GM18867 (cell line): Measurements from ENCODE around the gene KCTD5.
"Not testable (repeated sequence)": the region's sequence is repeated elsewhere in the genome, so short reads cannot be mapped to it uniquely, and the experiment has no call there.

Source experiments
- ATAC-seq: cut with Tn5 transposase; IDR thresholded peaks from one replicate; pipeline ENCODE4 v1.9.1; 2021; ENCODE audit warnings: mild to moderate bottlenecking, moderate library complexity; ENCODE audit not compliant: unreplicated experiment

KCTD5 gene

DNA sequence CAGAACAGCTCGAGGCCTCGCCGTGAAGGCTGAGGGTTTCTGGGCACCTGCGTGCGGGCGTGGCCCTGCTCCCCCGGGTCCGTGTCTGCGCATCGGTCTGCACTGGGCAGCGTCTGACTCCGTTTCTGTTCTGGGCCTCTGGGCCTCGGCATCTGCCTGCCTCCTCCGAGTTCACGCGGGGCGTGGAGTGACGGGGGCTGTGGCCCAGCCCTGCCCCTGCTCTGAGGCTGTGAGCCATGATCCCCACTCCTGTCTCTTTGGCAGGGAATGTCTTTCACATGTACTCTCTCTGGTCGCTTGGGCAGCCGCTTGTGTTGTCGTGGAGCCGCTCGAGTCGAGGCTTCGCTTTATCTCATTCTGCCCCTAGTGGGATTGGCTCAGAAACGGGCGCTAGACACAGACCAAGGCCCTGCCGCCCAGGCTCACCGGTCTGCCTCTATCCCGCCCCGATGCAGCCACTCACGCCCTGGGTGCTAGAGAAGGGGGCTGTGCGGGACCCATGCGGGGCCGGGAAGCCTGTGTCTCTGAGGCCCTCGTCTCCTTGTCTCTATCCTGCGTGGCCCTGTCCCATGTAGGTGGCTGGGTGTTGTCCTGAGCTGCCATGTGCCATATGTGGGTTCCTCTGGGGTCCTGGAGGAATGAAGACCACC lies 14.4 kb downstream of the KCTD5 start:
- not testable (repeated sequence) for ATAC-seq

DNA sequence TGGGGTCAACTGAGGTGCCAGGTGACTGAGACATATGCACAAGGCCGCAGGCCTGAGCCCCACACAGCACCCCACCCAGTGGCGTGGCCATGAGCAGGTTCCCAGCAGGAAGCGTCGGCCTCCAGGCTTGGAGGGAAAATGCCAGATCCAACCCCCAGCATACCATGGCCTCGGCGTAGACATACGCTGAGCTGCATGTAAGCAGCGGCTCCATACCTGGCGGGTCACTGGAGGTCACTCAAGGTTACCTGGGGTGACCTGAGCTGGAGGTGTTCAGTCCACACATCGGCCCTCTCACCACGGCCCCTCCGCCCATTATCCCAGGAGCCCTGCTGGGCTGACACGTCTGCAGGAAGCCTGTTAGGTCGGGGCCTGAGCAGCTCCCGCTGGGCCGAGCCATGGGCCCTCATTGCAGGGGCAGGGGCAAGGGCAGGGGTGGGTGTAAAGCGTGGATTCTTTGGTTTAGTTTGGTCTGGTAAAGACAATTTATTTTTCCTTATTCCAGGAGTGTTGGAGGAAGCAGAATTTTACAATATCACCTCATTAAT lies 15.2 kb downstream of the KCTD5 start:
- no peak for ATAC-seq

DNA sequence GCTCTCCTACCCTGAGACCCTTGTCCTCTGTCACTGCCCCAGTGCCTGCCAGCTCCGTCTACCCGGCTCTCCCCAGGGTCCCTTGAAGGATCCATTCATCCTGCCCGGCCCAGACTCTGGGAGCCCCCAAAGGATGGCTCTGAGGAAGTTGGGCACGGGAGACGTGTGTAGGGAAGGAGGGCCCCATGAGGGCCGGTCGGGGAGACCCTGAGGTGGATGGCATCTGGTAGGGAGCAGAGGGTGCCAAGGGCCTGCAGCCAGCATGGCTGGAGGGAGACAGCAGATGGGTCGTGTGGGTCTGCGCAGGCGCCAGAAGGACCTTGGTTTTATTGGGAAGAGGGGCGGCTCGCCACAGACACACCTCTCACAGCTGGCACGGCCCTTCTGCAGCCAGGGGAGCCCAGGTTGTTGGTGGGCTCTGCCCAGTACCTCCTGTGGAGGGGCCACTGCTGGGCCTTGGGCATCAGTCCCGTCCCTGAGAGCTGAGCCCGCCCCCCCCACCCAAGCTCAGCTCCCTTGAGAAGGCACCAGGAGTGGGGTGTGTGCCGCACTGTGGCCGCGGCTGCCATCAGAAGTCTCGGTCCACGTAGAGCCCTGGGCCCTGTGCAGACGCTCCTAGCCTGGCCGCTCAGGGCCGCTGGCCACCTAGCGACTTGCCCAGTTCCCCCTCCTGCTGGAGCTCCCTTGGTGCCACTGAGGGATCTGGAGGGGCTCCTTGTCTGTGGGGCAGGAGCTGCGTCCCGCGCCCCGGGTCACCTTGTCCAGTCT lies 16.0 kb downstream of the KCTD5 start:
- no peak for ATAC-seq

DNA sequence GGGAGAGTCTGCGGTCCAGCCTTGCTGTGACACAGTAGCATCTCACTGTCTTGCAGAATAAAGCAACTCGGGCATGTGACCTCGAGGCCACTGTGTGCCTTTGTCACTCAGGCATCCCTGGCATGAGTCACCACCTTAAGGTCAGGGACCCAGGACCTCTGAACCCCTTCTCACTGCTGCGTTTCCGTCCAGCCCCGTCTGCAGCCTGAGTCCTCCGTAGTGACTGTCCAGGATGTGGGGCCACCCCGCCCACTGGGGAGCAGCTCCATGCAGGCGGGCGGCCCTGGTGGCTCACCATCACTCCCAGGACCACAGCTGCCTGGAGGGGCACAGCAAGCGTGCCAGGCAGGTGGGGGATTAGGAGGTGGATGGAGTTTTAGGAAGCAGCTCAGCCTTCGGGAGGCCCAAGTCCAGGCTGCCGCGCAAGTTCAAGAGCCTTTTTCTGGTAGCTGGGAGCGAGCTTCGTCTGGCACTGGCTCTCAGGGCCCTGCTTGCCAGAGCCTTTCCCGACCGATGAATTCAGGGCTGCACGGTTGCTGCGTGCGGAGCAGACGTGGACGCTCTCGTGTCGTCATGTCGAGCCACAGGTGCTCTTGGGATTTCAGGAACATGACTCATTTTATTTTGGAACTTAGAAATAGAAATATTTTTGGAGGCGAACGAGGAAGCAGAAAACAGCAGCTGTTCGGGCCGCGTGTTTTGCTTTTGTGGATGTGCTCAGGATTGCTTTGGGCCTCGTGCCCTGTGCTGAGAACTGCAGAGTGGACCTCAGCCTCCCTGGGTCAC lies 16.8 kb downstream of the KCTD5 start:
- no peak for ATAC-seq

DNA sequence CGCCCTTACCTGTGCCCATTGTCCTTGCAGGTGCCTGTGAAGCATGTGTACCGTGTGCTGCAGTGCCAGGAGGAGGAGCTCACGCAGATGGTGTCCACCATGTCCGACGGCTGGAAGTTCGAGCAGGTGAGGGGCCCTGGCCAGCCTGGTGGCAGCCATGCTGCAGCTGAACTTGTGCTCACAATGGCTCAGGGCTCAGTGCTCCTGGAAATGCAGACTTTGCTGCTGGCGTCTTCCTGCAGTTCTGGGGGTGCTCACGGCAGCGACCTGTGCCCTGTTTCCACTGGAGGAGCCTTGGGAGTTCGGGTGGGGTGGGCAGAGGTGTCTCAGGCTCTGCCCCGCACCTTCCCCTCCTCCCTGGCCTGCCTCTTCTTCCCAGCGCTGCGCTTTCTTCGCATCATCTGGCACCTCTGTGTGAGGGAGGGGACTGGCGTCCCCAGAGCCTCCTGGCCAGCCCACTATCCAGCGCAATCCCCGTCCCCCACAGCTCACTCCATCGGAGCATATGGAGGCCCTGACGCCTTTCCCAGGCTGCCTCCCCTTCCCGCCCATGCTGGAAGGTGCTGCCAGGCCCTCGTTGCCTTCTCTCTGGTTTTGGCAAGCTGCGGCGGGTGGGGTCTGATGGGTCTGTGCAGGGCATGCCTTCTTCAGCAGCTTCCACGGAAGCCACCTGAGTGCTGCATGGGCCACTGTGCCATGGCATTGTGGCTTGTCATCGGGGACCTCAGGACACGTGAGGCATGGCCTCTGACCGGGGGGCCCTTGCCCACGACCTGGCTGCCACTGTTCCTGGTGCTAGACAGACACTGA lies 17.7 kb downstream of the KCTD5 start:
- no peak for ATAC-seq

DNA sequence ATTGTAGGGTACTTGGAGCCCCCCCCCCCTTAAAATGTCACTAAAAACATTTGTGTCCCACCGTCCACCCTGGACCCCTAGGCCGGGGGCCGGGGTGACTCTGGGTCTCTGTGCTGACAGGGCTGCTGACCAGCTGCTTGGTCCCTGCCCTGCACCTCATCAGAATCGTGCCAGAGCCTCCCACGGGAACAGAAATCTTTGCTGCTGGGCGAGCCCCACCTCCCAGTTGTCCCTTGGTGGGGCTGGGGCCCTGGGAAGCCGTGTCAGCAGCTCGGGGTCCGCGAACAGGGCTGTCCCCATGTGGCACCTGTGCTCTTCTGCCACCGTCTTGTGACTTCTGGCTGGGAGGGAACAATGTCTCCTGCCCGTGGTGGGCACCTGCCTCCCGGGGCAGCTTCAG lies 18.5 kb downstream of the KCTD5 start:
- no peak for ATAC-seq

DNA sequence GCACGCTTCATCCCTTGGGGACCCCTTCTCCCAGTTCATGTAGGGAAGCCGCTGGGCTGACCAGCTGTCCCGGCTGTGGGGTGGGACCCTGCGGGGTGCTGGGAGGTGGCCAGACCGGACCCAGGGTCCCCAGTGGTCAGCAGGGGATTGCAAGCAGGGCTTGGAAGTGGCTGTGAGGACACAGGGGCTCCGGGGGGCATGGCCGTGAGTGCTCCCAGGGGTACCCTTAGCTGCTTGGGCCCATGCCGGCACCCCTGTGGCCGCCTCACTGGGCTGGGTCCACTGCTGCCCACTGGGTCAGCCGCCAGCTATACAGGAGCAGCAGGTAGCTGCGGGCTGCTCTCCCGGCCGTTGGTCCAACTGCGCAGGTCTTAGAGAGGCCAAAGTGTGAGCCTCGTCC lies 18.9 kb downstream of the KCTD5 start:
- ATAC-seq: no peak

DNA sequence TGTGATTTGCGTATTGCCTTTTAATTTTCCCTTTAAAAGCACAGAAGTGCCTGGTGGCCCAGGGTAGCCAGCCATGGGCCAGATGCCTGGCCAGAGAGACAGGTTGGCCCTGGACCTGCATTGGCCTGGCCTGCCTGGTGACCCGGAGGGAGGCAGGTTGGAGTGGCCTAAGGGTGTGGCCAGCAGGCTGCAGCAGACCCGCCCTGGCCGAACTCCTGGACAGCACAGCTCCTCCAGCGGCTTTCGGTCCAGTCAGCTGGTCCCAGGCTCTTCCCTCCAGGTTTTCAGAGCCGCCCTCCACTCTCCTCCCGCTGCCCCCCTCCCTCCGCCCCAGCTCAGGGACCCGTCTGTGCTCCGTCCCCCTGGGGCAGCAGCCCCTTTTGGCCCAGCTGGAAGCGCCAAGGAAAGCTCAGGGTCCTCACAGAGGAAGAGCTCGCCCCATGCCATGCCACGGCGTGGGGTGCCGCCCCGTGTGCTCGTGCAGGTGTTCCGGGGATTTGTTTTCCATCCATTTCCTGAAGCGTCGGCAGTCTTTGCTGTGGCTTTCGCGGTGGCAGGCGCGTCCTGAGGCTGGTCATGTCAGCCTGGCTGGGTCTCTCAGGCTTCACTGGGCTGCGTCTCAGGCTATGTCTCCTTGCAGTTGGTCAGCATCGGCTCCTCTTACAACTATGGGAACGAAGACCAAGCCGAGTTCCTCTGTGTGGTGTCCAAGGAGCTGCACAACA lies 19.6 kb downstream of the KCTD5 start:
- no peak for ATAC-seq

DNA sequence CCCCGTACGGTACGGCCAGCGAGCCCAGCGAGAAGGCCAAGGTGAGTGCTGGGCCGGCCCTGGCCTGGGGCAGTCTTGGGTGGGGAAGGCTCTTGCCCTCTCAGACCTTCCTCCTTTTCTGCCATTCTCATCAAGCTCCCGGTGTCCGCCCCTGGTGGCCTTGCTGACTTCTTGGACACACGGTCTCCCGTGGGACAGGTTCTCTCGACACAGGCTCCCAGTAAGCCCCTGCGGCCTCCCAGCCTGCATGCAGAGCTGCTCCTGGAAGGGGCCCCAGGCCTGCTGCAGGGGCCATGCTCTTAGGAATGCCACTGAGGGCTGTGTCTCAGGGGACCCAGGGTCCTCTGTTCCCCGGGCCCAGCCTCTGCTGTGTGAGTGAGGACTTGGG lies 20.1 kb downstream of the KCTD5 start:
- no peak for ATAC-seq

DNA sequence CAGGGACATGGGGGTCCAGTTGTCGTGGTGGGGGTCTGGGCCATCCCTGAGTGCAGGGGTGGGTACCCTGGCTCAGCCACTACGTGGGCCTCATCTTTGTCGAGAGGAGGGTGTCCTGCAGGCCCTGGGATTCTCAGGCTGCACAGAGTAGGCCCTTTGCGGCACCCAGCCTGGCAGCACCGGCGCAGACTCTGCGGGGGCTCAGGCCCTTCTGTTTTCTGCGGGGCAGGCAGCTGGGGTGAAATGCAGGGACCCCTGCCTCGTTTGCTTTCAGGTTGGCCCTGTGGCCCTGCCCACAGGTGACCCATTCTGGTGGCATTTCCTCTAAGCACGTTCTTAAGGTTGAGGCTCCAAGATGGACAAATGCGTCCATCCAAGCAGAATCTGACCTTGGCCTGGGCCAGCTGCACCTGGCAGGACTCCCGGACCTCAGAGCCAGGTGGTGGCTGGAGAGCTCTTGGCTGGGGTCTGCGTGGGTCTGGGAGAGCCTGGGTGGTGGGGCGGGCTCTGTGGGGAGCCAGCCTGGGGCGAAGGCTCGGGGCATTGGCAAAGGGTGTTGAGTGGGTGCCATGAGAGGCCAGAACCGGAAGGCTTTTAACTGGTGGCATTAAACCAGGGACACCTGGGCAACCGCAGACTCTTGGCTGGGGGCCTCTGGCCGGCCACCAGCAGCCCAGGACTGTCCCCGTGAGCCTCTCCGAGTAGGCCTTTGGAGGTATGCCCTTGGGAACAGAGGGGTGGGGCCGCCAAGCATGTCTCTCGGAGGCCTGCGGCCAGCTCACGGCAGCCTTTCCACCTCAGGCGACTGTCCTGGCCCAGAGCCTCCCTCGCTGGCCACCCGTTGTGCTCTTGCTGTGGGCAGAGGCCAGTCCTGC lies 20.8 kb downstream of the KCTD5 start:
- no peak for ATAC-seq

DNA sequence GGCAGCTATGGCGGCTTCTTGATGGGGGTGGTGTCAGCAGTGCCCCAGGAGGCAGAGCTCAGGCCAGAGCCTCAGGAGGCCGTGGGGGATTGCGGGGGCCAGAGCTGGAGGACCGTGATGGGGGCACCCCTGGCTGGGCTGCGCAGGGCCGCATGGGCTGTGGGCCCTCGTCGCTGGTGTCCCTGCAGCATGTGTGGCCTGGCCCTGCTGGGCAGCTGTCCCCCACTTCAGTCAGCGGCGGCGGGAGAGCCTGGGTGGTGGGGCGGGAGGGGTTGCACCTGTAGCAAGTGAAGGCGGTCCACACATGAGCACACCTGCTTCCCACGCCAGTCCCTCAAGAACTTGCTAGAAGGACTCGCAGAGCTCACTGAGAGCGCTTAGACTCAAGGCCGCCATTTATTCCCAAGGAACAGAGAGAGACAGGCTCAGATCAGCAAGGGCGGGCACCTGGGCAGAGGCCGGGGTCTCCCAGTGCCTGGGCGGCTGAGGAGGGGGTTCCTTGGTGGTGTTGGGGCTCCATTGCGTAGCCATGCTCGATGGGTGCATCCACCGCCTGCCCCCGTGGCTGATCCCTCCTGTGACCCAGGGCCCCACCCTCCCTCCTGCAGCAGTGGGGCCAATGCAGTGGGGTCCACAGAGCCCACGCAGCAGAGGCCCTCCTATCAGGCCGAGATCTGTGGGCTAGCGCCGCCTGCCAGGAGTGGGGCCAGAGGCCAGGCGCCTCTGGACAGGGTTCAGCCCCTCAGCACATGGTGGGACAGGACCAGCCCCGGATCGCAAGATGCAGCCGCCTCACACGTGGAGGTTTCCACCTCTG lies 22.1 kb downstream of the KCTD5 start:
- no peak for ATAC-seq

DNA sequence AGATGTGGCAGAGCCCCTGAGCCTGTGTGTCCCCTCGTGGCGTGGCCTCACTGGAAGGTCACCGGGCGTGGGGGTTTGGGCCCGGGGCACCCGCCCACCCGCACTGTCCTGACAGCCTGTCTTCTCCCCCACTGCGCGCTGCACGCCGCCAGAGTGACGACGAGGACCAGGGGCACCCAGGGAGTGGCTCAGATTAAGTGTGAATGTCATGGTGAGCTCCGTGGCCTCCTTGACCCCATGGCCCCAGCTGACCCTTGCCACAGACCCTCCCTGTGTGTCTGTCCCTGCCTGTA lies 22.6 kb downstream of the KCTD5 start:
- ATAC-seq: no peak

DNA sequence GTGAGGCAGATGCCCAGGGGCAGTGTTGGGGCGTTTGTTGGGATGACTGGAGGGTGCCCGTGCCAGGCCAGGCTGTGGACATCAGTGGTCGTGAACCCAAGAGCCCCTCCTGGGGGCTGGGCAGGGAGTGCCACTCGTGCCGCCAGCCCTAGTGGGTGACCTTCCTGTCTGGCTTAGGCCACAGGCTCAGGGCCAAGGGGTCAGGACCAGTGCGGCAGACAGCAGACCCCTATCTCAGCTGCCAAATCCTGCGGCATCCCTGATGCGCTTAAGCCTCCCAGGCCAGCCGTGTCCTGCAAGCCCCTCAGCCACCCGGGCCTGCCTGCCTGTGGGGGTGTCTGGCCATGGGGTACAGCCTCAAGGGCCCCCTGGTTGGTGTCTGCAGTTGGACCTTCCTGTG lies 23.0 kb downstream of the KCTD5 start:
- no peak for ATAC-seq

DNA sequence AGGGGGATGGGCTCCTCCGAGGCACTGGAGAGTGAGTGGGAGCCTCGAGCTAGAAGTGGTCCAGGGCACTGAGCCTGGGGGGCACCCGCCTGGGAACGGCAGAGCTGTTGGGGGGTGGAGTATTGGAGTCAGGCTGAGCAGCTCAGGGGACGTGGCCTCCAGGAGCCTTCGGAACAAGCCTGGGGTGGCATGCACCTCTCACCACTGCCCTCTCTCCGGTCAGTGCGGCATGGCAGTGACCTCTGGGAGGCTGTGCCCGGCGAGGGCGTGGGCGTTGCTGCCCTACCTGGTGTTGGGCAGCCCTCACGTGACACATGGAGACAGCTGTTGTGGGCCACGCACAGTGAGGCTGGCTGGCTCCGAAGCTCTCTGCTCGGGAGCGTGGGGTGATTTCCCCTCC lies 23.8 kb downstream of the KCTD5 start:
- ATAC-seq: no peak

DNA sequence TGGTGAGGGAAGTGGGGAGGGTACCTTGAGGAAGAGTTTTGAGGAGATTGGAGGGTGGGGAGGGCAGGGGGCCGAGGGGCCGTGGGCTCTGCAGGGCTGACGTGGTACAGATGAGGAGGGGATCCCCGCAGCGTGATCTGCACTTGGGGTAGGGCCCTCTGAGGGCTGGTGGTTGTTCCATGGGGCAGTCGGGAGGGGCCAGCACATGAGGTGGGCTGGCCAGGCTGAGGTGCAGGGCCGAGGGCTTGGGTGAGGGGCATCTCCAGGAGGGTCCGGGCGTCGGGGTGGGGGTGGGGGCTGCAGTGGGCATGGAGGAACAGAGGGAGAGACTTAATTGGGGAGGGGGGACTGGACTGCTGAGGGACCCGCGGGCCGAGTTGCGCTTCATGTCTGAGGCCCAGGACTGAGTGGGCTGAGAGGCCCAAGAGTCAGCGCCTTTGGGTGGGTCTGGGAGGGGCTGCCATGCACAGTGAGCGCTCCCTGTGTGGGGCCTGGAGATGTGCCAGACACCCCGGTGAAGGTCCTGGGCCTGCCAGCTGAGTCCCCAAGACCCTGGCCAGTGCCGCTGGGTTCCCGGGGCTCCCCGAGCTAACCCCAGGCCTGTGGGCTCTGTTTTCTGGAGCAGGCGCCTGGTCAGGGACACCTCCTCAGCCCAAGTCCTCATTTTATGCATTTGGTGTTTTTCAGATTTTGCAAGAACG lies 24.4 kb downstream of the KCTD5 start:
- ATAC-seq: no peak

DNA sequence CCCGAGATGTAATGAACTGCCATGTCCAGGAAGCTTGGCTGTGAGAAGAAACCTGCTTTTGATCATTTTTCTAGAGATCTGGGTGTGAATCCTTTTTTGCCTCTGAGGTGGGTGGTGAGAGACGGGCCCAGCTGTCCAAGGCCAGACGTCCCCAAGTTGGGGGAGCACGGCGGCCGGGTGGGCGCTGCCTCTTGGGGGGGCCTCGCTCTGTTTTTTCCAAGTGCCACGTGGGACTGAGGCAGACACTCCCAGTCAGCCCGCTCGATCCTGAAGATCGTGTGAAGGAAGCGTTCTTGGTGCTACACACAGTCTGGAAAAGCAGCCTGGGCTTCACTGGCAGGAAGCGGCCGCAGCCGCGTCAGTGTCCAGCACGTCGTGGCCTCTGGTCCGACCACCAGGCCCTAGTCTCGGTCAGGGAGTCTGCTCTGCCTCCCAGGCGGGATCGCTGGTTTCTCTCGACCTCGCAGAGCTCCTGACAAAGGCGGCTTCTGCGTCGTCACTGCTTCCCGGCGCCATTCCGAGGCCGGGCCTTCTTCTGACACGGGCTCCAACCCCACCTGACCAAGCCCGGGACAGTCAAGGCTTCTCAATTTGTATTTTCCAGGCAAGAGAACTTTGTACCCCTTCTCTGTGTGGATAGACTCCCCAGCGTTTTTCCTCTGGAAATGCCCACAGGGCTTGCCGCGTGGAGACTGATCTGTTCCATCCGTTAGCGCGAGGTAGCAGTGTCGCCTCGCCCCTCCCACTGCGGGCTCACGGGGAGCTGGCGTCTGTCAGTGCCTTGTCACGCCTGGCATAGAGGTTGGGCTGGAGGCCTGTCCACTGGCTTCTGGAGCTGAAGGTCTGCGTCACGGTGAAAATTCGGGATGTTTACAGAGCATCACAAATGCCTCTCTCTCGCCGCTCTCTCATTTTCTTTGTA lies 25.3 kb downstream of the KCTD5 start:
- no peak for ATAC-seq

DNA sequence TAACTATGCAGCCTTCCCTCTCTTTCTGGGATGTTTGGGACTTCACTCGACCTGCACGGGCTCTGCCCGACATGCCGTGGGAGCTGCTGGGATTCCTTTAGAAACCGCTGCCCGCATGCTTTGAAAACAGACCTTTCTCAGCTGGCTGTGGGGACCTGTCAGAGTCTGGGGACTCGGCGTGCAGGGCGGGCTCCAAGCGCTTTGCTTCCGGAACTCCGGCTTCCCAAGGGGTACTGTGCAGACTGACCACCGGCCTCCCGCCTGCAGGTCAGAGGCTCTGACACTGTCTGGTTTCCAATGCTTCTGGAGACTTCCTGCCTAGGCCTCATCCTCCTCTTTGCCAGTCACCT lies 25.9 kb downstream of the KCTD5 start:
- no peak for ATAC-seq
